PC-3 (cell line): ENCODE data around the gene VILL. TPM values are rescaled to one million over a fixed set of nuclear protein-coding genes. Genes with fewer than 3 reads are reported as not detected.
A peak's percentile ranks its signal among the peaks of the same experiment; 100 is the strongest.

Source experiments
- ATAC-seq: fragments of 200-7000 bp; cut with Tn5 transposase; 2 replicates; pipeline ENCODE4 v1.9.1; 2020; ENCODE audit warnings: mild to moderate bottlenecking, moderate library complexity
- BruUV-seq: library from RNA; stranded (reverse); fragments of 400-500 nt; replicated peaks from 2 replicates; lab custom pipeline; 2021; lab: Mats Ljungman, UMichigan
- CTCF ChIA-PET: fragments of 300-600 bp; sonication (Branson Sonifier 250); formaldehyde crosslinking; loops from one replicate; lab custom pipeline; 2022; ENCODE audit warnings: antibody characterized with exemption; lab: Charles Lee
- POLR2A ChIA-PET: fragments of 300-600 bp; sonication (Branson Sonifier 250); formaldehyde crosslinking; loops from one replicate; lab custom pipeline; 2022; ENCODE audit warnings: antibody characterized with exemption; ENCODE audit not compliant: unreplicated experiment; lab: Charles Lee
- DNase-seq: peaks from one replicate; pipeline ENCODE4 v3.0.0-alpha.2; 2015
- H2AFZ ChIP-seq: fragments of 300-600 bp; sonication (generic); 2 replicates; pipeline ENCODE4 v1.6.0; 2016; ENCODE audit warnings: antibody characterized with exemption, low read length
- H3F3A ChIP-seq: fragments of 300-600 bp; sonication (generic); one replicate; pipeline ENCODE4 v1.6.0; 2017; ENCODE audit warnings: antibody characterized with exemption, low read length, control low read depth, mild to moderate bottlenecking; ENCODE audit not compliant: unreplicated experiment
- H3K27ac ChIP-seq: fragments of 300-600 bp; sonication (generic); 2 replicates; pipeline ENCODE4 v1.5.1; 2016; ENCODE audit warnings: mild to moderate bottlenecking, low read length
- H3K27me3 ChIP-seq: fragments of 300-600 bp; sonication (generic); 2 replicates; pipeline ENCODE4 v1.6.1; 2016; ENCODE audit warnings: low read length, mixed read lengths
- H3K36me3 ChIP-seq: fragments of 300-600 bp; sonication (generic); 2 replicates; pipeline ENCODE4 v1.6.1; 2016; ENCODE audit warnings: low read depth, mixed run types, low read length, mixed read lengths
- H3K4me1 ChIP-seq: fragments of 300-600 bp; sonication (generic); 2 replicates; pipeline ENCODE4 v1.5.1; 2016; ENCODE audit warnings: low read length; ENCODE audit not compliant: insufficient read depth
- H3K4me2 ChIP-seq: fragments of 300-600 bp; sonication (generic); 2 replicates; pipeline ENCODE4 v1.6.0; 2016; ENCODE audit warnings: low read length
- H3K4me3 ChIP-seq: fragments of 300-600 bp; sonication (generic); 2 replicates; pipeline ENCODE4 v1.5.1; 2016; ENCODE audit warnings: mild to moderate bottlenecking, low read length, mixed read lengths
- H3K79me2 ChIP-seq: fragments of 300-600 bp; sonication (generic); 2 replicates; pipeline ENCODE4 v1.6.1; 2017; ENCODE audit warnings: low read length, mixed read lengths
- H3K9ac ChIP-seq: fragments of 300-600 bp; sonication (generic); 2 replicates; pipeline ENCODE4 v1.6.0; 2016; ENCODE audit warnings: mild to moderate bottlenecking, low read length
- H3K9me2 ChIP-seq: fragments of 300-600 bp; sonication (generic); replicated peaks from 2 replicates; pipeline ENCODE4 v1.6.1; 2016; ENCODE audit warnings: mixed run types, low read length, mixed read lengths
- H3K9me3 ChIP-seq: fragments of 300-600 bp; sonication (generic); 2 replicates; pipeline ENCODE4 v1.6.1; 2016; ENCODE audit warnings: low read length, mixed read lengths
- H4K20me1 ChIP-seq: fragments of 300-600 bp; sonication (generic); 2 replicates; pipeline ENCODE4 v1.6.1; 2016; ENCODE audit warnings: low read length, mixed read lengths
- CTCF ChIP-seq: fragments of 300-600 bp; sonication (generic); conservative IDR thresholded peaks from 2 replicates; pipeline ENCODE4 v1.5.1; 2017; ENCODE audit warnings: antibody characterized with exemption, low read depth, mild to moderate bottlenecking, low read length
- EZH2 ChIP-seq: fragments of 300-600 bp; sonication (generic); IDR thresholded peaks from one replicate; pipeline ENCODE4 v1.6.1; 2017; ENCODE audit warnings: antibody characterized with exemption, mild to moderate bottlenecking, low read length; ENCODE audit not compliant: unreplicated experiment
- EZH2phosphoT487 ChIP-seq: fragments of 300-600 bp; sonication (generic); IDR thresholded peaks from 2 replicates; pipeline ENCODE4 v1.6.1; 2018; ENCODE audit warnings: mild to moderate bottlenecking, antibody characterized with exemption, low read length, borderline replicate concordance
- intact Hi-C: fragments of 100-400 bp; cut with micrococcal nuclease; formaldehyde crosslinking; loops from 2 replicates; pipeline ENCODE4 v1.9.0; 2023
- total RNA-seq: library from RNA; depleted of rRNA; stranded (reverse); fragments of >200 nt; gene quantifications from 2 replicates; pipeline ENCODE4 v1.2.3, GENCODE V29; 2014

The VILL gene
- total RNA-seq, 1 experiment from 2014 or later = 0.44 TPM

GRCh38 chr3:37979541-37980461, 10.8 kb upstream of the VILL start:
- Histone ChIP-seq H4K20me1 (no peaks in the 10 kb centered on the region), H3K4me2 (no peak overlapping the region), H3K27ac (no peak overlapping the region), H3K9ac (no peak overlapping the region), H3K9me2 (no peaks in the 10 kb centered on the region), H3K27me3 (no peaks in the 10 kb centered on the region), H3F3A (no peaks in the 10 kb centered on the region), H3K36me3 (no peaks in the 10 kb centered on the region), H3K79me2 (no peaks in the 10 kb centered on the region), H2AFZ (no peak overlapping the region), H3K9me3 (no peaks in the 10 kb centered on the region), H3K4me3 (no peak overlapping the region), H3K4me1 (peaks cover 13% of the 10 kb centered on the region)
- ATAC-seq (no peak), DNase-seq (no peak)
- intact Hi-C loops = no loop called here
- TF ChIP-seq EZH2 (no peak), EZH2phosphoT487 (no peak), CTCF (no peak)
- CTCF ChIA-PET = interaction anchor here (0.6 to 1.5 kb wide), 2 partner anchors 17 kb away, joined by 3 read pairs; no protein-coding TSS in a partner anchor
- BruUV-seq = no TSS peak
- POLR2A ChIA-PET = no interaction called here

- BruUV-seq = no TSS peak
- DNase-seq (no peak), ATAC-seq (0 out of 2 replicates have a peak, but pooled peaks have one; percentile 19)
- Histone ChIP-seq H3K4me1 (peaks cover 13% of the 10 kb centered on the region), H3K4me2 (0 out of 2 replicates have a peak overlapping the region, but pooled peaks have one; percentile 21), H3K36me3 (no peaks in the 10 kb centered on the region), H4K20me1 (no peaks in the 10 kb centered on the region), H3F3A (no peaks in the 10 kb centered on the region), H3K9me2 (no peaks in the 10 kb centered on the region), H3K4me3 (no peak overlapping the region), H3K9ac (no peak overlapping the region), H3K27me3 (no peaks in the 10 kb centered on the region), H3K79me2 (no peaks in the 10 kb centered on the region), H3K9me3 (no peaks in the 10 kb centered on the region), H3K27ac (peak overlapping the region; percentile 21; the same call in 1 of the 2 replicates), H2AFZ (no peak overlapping the region)
- TF ChIP-seq EZH2phosphoT487 (no peak), CTCF (no peak), EZH2 (no peak)
- intact Hi-C loops = no loop called here
- POLR2A ChIA-PET = interaction anchor here (0.6 kb wide), 2 partner anchors 643 to 920 kb away, joined by 3 to 5 read pairs; no protein-coding TSS in a partner anchor
- CTCF ChIA-PET = interaction anchor here (0.6 kb wide), 1 partner anchor 16 kb away, joined by 3 read pairs; no protein-coding TSS in a partner anchor
These were observed 9.9 kb upstream of the VILL start for GRCh38 chr3:37980462-37981347.
